Non-pigmented ciliary epithelial cell (primary cell): ENCODE results near the gene COCH.

ENCODE experiments used
- DNase-seq: peaks from one replicate; pipeline ENCODE4 v3.0.0-alpha.2; 2010; ENCODE audit warnings: low read depth

The COCH gene

DNA sequence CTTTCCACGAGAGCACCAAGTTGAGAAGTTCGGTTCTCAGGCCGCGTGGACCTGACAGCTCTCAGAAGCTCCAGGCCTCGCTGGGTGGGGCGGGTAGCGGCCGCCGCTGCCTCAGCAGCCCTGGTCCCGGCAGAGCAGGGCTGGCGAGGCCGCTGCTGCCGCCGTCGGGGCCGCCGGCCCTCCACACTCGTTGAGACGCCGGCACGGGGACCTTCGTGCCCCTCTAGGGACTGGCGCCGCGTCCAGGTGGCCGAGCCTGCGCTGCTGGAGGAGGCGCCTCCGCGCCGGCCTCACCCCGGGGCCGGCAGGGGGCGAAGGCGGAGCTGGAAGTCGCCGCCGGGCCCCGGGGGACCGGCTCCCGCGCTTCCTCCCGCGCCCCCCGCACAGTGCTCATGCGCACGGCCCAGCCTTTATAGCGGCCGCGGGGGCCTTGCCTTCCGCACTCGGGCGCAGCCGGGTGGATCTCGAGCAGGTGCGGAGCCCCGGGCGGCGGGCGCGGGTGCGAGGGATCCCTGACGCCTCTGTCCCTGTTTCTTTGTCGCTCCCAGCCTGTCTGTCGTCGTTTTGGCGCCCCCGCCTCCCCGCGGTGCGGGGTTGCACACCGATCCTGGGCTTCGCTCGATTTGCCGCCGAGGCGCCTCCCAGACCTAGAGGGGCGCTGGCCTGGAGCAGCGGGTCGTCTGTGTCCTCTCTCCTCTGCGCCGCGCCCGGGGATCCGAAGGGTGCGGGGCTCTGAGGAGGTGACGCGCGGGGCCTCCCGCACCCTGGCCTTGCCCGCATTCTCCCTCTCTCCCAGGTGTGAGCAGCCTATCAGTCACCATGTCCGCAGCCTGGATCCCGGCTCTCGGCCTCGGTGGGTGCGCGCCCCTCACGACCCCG lies at the start of gene COCH:
COCH (plus strand) TSS at position 440 of the 879 bp plus-strand sequence; CDS start at position 820, 380 bp downstream.
- no peak for DNase-seq

DNA sequence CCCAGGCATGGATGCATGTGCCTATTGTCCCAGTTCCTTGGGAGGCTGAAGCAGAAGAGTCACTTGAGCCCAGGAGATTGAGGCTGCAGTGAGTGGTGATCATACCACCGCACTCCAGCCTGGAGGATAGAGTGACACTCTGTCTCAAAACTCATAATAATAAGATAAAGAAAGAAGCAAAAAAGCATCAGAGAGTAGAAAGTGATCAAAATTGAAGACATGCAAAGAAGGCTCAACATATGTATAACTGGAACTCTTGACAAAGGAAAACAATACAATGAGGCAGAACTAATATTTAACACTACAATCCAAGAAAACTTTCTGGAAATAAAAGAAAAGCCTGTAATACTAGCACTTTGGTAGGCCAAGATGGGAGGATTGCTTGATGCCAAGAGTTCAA lies 48.3 kb upstream of the COCH start:
- no peak for DNase-seq

DNA sequence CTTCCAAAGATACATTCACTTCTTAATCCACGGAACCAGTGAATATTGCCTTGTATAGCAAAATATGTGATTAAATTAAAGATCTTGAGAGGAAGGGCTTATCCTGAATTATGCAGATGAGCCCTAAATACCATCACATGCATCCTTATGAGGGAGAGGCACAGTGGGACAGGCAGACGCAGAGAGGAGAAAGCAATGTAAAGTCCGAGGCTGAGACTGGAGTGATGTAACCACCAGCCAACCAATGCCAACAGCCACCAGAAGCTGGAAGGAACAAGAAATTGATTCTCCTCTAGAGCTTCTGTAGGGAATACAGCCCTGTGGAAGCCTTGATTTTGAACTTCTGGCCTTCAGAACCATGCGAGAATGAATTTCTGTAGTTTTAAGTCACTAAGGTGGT lies 44.5 kb upstream of the COCH start:
- DNase-seq, result no peak

DNA sequence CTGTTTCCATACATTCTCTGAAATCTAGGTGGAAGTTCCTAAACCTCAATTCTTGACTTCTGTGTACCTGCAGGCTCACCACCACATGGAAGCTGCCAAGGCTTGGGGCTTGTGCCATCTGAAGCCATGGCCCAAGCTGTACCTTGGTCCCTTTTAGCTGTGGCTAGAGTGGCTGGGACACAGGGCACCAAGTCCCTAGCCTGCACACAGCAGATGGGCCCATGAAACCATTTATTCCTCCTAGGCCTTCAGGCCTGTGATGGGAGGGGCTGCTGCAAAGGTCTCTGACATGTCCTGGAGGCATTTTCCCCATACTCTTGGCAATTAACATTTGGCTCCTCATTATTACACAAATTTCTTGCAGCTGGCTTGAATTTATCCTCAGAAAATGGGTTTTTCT lies 40.0 kb upstream of the COCH start:
- DNase-seq, result no peak

DNA sequence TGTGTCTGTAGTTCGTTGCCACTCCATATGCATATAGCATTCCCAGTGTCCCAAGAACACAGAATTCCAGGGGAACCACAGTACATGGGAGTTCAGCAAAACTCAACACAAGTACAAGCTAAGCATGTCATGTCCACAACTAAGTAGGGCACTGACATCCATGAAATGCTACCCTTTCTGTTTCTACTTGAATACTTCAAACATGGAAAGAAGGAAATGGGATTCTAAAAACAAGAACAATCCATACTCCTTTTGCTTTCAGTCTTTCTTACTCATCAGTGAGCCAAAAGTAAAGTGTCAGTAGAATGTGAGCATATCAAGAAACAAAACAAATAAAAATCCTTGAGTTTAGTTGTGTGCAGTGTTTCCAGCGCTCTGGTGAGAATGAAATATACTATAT lies 36.0 kb upstream of the COCH start:
- no peak for DNase-seq

DNA sequence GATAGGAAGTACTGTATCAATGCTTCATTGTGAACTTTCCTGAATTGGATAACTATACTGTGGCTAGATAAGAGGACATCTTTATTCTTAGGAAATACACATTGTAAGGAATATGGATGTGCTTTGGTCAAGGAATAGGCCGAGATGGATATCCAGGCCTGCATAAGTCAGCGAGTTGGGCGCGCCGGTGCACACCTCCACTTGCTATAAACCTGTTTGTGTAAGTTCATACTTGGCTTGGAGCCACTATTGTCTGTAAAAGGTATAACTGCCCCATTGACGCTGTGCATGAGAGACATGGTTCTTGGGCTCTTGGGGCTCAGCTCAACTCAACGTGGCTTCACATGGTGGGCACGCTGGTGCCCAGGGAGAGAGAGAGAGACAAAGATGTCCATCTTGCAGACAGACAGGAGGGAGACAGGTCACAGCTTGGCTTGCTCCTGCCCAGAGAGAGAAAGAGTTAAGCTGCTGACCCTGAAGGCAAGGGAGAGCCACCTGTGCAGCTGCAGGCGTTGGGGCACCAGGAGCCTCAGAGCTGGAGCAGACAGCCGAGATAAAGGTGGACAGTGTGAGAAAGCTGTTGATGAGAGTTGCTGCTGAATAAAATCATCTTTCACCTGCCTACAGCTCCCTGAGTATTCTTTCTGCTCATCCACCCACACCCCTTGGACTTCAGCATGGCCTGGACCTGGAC lies 34.1 kb upstream of the COCH start:
- no peak for DNase-seq

DNA sequence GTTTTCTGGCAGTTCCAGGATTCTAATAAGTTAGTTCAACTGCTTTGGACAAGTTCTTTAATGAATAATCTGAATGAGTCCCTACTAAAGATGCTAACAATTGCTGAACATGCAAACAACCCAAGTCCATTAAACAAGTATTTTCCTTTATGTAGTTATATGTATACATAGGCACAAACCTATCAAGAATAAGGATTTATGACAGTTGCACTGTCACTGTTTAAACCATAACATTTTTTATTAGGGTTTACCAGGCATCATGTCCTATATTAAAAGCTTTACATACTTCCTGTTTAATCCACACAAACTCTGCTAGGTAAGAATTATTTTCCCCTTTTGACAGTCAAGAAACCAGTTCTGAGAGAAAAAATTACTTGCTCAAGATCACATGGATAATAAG lies 31.9 kb upstream of the COCH start:
- no peak for DNase-seq

DNA sequence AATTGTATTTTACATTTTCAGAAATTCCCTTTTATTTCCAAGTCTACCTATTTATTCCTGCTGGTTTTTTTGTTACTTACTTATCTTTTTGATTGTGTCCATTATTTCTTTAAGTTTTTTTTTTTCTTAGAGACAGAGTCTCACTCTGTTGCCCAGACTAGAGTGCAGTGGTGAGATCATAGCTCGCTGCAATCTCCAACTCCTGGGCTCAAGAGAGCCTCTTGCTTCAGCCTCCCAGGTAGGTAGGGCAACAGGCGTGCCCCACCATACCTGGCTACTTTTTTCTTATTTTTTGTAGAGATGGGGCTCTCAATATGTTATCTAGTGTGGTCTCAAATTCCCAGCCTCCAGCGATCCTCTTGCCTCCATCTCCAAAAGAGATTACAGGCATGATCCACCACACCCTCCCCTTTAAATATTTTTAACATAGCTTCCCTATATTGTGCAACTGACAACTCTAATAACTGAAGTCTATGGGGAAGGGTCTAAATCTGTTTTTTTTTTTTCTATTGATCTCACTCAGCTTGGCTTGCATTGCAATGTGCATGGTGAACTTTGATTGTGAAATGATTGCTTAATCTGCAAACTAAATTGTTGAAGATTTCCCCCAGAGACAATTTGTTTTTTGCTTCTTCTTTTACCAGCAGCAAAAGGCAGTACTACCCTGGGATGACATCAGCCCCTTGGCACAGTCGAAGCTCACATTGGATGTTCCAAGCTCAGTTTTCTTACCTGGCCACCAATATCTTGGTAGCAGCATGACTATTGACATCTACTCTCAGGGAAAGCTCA lies 25.7 kb upstream of the COCH start:
- no peak for DNase-seq

DNA sequence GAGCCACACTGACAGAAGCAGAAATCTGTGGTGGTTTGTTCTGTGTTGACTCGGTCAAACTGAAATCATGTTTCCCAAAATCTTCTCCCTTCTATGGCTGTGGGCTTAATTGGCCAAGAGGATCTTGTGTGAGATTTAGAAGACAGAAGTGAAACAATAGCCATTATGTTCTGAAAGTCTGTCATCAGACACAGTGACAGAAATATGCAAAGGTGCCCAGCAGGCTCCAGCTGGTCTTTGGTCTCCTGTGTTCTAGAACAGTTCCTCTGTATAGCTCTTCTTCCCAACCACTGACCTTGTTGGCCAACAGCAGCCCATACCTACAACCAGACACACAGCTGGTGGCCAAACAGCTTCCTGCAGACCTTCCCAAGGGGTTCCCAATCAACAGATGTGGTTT lies 25.0 kb upstream of the COCH start:
- no peak for DNase-seq

DNA sequence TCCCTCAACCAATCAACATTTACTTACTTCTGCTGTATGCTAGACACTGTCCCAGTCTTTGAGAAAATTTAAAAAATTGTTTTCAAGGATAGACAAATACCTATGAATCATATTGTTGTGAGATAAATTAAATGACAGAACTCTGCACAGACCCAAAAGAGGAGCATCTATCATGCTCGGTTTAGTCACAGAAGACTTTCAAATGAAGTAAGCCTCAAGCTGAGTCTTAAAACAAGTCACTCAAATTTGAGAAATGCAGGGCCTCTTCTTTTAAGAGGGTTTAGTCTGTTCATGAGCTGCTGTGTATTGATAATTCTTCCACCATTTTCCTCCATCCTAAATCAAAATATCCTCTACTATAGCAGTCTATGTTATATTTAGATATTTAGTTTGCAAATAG lies 24.4 kb upstream of the COCH start:
- DNase-seq, result no peak

DNA sequence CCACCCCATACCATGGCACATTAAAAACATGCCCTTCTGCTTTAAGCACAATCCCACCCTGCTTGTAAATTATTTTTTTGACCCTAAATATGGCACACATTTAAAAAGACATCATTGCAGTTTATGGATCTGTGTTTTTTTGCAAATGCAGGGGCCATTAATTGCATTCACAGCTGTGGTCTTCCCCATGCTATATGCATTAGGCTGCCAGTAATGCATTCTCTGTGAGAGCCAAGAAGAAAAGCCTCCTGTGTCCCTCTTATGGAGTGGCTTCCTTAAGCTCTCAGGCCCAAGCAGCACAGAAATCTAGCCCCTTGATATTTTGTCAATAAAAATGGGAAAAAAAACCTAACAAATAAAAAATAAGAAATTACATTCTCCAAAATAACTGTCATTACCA lies 20.4 kb upstream of the COCH start:
- no peak for DNase-seq

DNA sequence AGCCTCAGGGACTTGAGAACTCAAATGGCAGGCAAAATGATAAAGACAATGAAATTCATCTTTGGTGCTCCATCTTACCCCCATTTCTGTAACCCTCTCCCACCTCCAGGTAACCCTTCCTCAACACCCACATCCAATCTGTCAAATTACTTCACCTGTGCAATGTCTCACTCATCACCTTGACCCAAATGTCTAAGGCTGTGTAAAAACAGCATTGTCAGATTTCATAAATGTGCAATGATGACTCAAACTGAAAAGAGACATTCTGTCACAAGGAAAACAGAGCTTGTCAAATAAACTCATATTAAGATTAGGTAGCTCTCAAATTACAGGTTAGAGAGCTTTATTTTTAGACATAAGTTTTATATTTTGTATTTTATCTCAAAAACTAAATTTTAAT lies 19.9 kb upstream of the COCH start:
- no peak for DNase-seq

DNA sequence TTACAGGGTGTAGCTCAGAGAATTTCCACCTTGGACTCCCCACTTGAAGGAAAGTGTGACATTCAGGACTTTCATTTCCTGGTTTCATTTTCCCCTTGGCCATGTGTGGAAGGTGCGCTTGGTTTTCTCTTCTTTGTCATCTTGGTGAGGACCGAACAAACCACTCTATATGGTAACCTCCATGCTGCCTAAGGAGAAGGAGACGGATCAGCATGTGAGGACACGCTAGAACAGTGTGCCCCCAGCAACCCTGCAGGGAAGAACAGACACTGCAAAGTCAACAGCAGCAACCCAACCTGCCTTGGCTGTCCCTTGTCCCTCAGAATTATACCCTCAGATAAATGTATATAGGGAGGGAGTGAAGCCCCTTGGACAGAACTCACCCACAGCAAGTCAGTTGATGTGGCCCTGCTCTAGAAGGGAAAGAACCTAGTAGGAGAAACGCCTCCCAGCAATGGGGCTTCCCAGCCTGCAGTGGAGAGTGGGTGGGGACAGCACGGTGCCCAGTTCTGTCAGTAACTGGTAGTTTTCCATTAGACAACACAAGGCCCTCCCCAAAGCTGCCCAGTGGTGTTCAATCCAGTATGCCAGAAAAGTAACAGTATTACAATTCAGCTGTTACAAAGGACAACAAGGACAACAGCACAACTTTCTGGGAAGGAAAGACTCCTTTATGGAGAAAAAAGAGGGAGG lies 18.9 kb upstream of the COCH start:
- DNase-seq, result no peak

DNA sequence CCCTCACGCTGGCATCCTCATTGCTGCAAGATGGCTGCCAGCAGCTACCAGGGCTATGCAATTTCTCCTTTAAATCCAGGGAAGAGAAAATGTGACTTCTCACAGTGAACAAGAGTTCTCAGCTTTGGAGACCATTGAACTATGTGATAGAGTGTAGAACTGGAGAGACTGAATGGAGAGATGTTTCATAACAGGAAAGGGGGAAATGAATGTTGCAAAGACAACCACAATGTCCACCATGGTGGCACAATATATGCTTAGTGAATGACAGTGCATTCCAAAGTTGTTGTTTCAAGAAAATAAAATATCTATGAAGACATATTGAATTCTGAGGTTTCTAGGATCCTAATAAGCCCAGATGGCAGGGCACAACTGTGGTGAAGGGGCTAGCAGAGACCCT lies 13.2 kb upstream of the COCH start:
- no peak for DNase-seq

DNA sequence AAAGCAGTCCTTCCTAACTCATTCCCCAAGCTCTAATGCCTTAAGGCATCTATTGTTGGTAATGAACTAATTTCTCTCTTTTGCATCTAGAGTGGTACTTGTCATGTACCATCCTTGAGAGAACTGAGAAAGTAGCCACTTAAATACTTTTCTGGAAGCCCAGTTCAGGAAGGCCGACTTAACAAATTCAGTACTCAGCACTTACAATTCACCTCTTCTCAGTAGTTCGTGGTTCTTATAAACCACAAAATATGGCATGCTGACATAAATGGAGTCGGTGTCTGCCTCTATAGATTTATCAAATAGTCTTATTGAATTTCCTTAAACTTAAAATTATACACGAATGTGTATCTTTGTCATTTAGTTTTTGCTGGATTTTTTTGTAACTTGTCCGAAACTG lies 9.4 kb upstream of the COCH start:
- DNase-seq, result no peak

DNA sequence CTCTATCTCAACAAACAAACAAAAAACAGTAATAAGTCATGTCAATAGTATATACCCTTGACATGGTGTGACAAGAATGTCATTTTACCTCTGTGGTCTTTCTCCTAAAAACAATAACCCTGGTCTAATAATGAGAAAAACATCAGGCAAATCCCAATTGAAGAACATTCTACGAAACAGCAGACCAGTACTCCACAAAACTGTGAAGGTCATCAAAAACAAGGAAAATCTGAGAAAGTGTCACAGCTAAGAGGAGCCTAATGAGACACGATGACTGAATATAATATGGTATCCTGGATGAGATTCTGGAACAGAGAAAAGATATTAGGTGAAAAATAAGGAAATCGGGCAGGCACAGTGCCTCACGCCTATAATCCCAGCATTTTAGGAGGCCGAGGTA lies 5.6 kb upstream of the COCH start:
- DNase-seq, result no peak

DNA sequence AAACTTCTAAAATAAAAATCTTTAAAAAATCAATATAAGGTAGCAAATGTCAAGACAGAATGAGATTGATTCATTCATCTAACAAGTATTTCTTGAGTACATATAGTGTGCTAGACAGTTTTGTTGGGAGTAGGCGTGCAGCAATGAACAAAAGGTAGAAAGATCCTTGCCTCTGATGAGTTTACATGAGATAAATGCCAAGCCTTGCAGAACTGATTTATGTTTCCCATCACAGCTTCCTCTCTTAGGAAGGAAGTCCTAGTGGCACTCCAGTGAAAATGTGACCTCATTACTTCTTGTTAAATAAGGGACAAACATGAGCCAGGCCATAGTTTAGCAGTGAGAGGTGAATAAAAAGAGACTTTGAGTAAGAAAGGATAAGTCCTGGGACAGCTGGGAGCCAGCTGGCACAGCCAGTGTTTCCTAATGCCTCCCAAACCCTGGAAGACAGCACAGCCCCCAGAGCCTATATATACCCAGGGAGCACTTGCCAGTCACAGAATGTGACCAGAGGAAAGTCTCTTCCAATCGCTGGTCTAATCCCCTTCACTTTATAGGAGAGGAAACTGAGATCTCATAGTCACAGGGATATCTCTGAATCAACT lies 4.7 kb upstream of the COCH start:
- no peak for DNase-seq

DNA sequence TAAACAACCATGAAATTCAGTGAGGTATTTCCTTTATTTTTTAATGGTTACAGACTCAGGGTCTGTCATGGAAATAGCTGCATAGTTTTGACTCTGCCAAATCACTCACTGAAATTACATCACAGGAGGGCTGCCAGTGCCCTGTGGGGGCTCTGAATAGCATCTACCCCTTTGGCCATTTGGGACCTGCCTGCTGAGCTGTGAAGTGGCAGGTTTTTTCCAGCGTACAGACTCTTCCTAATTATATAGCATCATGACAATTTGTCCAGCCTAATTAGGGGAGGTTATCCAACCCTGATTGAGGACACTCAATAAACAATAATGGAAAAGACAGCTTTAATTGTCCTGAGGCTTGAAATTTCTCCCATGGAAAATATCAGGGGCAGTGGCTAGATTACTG lies 1.8 kb upstream of the COCH start:
- no peak for DNase-seq

DNA sequence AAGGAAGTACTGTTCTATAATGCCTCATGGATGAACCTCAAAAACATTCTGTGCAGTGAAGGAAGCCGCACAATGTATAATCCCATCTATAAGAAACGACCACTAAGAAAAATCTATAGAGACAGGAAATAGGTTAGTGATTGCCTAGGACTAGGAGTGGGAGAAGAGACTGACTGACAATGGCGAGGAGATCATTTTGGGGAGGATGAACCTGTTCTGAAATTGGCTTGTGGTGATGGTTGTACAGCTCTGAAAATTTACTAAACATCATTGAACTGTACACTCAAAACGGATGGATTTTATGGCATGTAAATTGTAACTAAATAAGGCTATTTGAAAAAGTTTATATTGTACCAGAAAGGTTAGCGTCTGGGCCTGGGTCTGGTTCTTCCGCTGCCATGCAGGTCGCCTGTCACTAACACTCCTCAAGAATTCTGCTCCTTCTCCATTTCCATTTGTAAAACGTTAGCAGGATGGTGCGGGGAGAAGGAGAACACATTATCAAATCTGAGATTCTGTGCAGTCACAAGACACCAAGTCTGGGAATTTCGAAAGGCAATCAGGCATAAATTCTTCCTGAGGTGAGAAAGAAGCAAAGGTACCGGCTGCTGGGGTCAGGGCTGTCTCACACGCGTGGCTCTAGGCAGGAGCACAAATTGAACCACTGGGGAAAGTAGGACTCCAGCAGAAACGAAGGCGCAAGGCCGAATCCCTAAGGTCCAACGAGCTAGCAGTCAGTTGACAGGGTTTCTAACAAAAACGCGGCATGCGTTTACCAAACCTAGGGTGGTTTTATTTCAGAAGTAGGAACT lies 845 bp upstream of the COCH start:
- no peak for DNase-seq

DNA sequence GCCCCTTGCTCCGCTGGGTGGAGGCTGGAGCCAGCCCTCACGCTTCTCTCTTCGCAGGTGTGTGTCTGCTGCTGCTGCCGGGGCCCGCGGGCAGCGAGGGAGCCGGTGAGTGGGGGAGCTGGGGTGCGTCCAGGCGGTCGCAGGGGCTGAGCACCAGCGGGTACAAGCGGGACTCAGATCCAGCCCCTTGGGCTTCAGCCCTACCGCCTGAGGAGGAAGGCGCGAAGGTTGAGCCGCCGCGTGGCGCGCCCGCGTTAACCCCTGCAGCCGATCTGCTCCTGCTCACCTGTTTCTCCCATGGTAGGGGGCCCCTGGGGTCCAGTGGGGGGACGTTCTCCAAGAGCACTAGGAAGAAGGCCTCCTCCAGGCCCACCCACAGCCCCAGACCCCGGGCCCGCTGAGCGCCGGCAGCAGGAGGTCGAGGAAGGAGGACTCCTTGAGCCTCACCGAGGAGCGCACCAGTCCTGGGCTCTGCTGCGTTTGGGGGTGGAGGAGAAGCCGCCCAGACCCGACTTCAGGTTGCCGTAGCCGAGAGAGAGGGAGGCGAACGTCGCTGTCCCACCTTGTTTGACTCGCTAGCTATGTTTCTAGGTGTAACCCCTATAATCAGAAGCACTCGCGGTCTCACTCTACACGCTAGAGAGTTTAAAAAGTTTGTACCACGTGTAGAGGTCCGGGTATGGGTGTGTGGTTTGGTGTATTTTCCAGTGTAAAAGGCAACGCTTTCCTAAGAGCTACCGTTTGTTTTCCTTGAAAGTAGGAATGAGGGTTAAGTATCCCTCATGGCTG lies 834 bp downstream of the COCH start:
- DNase-seq, result no peak
